SU-DHL-6 (cell line): ENCODE measurements around the gene SBSN.

ENCODE experiments used
- CTCF ChIP-seq: fragments of 200-600 bp; sonication (generic); IDR thresholded peaks from one replicate; pipeline ENCODE4 v1.5.1; 2017; ENCODE audit warnings: antibody characterized with exemption, mild to moderate bottlenecking, low read length, moderate library complexity; ENCODE audit not compliant: insufficient read depth, poor library complexity, severe bottlenecking
- EZH2phosphoT487 ChIP-seq: fragments of 200-600 bp; sonication (generic), shearing (Covaris generic); conservative IDR thresholded peaks from 2 replicates; pipeline ENCODE4 v1.6.1; 2018; ENCODE audit warnings: mild to moderate bottlenecking, antibody characterized with exemption, low read length, moderate library complexity, mixed read lengths

- TF ChIP-seq CTCF (no peak), EZH2phosphoT487 (no peak)
Measured at GRCh38 chr19:35554076-35554475, 26.0 kb upstream of the SBSN start.
